ENCODE results near the gene KRT81. TPM values are rescaled to one million over a fixed set of nuclear protein-coding genes. Genes with fewer than 3 reads are reported as not detected.

The KRT81 gene
- total RNA-seq, 1 donor from 2014 or later, result not detected

DNA sequence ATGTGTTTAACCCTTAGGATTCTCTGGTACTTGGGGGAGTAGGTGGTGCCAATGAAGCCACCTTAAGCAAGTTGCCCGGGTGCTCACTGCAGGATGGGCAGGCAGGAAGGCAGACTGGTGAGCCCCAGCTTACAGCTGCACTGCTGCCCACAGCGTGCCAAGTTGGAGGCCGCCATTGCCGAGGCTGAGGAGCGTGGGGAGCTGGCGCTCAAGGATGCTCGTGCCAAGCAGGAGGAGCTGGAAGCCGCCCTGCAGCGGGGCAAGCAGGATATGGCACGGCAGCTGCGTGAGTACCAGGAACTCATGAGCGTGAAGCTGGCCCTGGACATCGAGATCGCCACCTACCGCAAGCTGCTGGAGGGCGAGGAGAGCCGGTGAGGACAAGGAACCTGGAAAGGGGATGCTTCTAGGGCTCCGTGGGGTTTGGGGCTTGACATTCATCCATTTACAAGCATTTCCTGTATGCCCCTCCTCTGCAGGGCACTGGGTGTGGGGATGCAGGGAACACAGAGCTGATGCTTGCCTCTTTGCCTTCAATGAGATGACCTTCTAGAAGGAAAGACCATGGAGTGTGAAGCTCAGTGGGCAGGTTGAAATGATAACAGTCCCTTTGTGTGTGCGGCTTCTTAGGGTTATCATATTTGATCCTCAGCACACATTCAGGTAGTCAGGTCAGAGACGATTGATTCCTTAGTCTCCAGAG lies 45.9 kb downstream of the KRT81 start:
- Histone ChIP-seq H3K4me1 (peaks cover 2% of the 10 kb centered on the region), H3K4me2 (no peak overlapping the region), H3K9ac (no peak overlapping the region), H3K27ac (no peak overlapping the region), H3K27me3 (peaks cover 22% of the 10 kb centered on the region), H3K36me3 (no peaks in the 10 kb centered on the region), H2AFZ (replicated peaks) (no peak overlapping the region), H3K79me2 (ENCODE audit: low read depth) (no peaks in the 10 kb centered on the region), H3F3A (ENCODE audit: low read depth) (no peaks in the 10 kb centered on the region), H4K20me1 (ENCODE audit: low read depth) (no peaks in the 10 kb centered on the region), H3K4me3 (no peak overlapping the region), H3K9me3 (ENCODE audit: low read depth) (no peaks in the 10 kb centered on the region)
- Mint-ChIP-seq H3K27ac (peak overlapping the region; percentile 79), H3K4me3 (no peak overlapping the region), H3K27me3 (ENCODE audit: insufficient read depth, low read depth) (peaks cover 14% of the 10 kb centered on the region), H3K9me3 (no peaks in the 10 kb centered on the region), H3K36me3 (no peaks in the 10 kb centered on the region), H3K4me1 (peaks cover 50% of the 10 kb centered on the region)
- no peak for DNase-seq (ENCODE audit: low spot score)
- TF ChIP-seq, protein P1, sequence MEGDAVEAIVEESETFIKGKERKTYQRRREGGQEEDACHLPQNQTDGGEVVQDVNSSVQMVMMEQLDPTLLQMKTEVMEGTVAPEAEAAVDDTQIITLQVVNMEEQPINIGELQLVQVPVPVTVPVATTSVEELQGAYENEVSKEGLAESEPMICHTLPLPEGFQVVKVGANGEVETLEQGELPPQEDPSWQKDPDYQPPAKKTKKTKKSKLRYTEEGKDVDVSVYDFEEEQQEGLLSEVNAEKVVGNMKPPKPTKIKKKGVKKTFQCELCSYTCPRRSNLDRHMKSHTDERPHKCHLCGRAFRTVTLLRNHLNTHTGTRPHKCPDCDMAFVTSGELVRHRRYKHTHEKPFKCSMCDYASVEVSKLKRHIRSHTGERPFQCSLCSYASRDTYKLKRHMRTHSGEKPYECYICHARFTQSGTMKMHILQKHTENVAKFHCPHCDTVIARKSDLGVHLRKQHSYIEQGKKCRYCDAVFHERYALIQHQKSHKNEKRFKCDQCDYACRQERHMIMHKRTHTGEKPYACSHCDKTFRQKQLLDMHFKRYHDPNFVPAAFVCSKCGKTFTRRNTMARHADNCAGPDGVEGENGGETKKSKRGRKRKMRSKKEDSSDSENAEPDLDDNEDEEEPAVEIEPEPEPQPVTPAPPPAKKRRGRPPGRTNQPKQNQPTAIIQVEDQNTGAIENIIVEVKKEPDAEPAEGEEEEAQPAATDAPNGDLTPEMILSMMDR (IDR thresholded peaks at IDR 0.05), result no peak
- no peak for TF ChIP-seq EZH2 (IDR thresholded peaks at IDR 0.05)
- no peak for TF ChIP-seq EZH2phosphoT487 (IDR thresholded peaks at IDR 0.05)

DNA sequence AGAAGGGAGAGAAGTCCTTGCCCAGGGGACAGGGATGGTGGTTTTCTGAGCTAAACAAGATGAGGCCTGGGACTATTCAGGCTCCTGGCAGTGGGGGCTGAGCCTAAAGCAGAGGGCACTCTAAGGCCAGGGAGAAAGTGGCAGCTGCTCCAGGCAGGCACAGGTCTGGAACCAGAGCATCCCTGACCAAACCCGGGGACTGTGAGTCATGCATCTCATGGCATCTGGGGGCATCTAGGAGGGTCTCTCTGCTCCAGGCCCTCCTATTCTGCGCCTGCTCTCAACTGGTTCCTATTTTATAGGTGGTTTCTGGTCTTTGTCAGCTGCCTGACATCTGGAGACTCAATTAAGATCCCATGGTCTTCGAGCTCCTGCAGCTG lies 46.7 kb downstream of the KRT81 start:
- Mint-ChIP-seq H3K27ac (no peak overlapping the region), H3K4me3 (no peak overlapping the region), H3K36me3 (no peaks in the 10 kb centered on the region), H3K9me3 (no peaks in the 10 kb centered on the region), H3K4me1 (peaks cover 44% of the 10 kb centered on the region), H3K27me3 (ENCODE audit: insufficient read depth, low read depth) (peaks cover 12% of the 10 kb centered on the region)
- Histone ChIP-seq H4K20me1 (ENCODE audit: low read depth) (no peaks in the 10 kb centered on the region), H3F3A (ENCODE audit: low read depth) (no peaks in the 10 kb centered on the region), H3K9me3 (ENCODE audit: low read depth) (no peaks in the 10 kb centered on the region), H3K9ac (no peak overlapping the region), H3K27ac (no peak overlapping the region), H3K36me3 (no peaks in the 10 kb centered on the region), H3K4me3 (no peak overlapping the region), H3K27me3 (peaks cover 14% of the 10 kb centered on the region), H3K4me2 (no peak overlapping the region), H3K79me2 (ENCODE audit: low read depth) (no peaks in the 10 kb centered on the region), H2AFZ (replicated peaks) (no peak overlapping the region), H3K4me1 (no peaks in the 10 kb centered on the region)
- DNase-seq (ENCODE audit: low spot score), result no peak
- no peak for TF ChIP-seq EZH2phosphoT487 (IDR thresholded peaks at IDR 0.05)
- TF ChIP-seq EZH2 (IDR thresholded peaks at IDR 0.05), result no peak
- TF ChIP-seq, protein P1 (IDR thresholded peaks at IDR 0.05), result no peak

DNA sequence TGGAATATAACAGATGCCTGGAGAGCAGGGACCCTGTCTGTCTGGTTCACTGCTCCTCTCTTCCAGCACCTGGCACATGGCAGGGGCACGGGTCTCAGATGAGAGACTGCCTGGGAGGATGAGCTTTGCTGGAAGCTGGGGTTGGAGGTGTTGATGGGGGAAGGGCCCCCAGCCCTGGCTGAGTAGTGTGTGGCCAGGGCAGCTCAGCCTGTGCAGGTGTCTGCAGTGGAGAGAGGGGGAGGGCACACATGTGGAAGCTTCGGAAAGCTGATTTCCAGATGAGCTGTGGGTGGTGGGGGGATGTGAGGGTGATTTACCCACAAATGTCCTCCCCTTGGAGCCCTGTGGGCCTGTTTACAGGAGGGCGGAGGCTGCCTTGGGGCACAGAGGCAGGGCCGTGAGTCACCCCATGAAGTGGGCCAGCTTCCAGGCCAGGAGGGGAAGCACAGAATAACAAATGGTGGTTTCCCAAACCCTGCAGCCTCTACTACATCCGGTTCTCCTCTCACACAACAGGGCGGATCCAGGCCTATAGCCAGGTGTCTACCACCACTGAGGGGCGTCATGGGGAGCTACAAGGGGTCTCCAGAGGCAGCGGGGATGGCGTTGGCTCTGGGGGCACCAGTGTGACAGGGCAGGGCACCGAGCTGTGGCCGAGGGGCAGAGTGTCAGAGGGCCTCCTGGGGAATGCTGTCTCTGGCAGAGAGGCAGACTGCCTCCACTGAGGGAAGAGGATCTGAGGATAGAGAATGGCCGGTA lies 47.3 kb downstream of the KRT81 start:
- no peaks in the 10 kb centered on the region for H3K36me3 ChIP-seq
- TF ChIP-seq EZH2 (IDR thresholded peaks at IDR 0.05), result no peak
- TF ChIP-seq, protein P1 (IDR thresholded peaks at IDR 0.05), result no peak
- TF ChIP-seq EZH2phosphoT487 (IDR thresholded peaks at IDR 0.05), result no peak
- no peaks in the 10 kb centered on the region for H3K4me1 ChIP-seq
- H3K27me3 ChIP-seq, result peaks cover 8% of the 10 kb centered on the region
- H2AFZ ChIP-seq (replicated peaks), result no peak overlapping the region
- no peak overlapping the region for H3K4me3 ChIP-seq
- no peaks in the 10 kb centered on the region for H3K79me2 ChIP-seq (ENCODE audit: low read depth)
- H3K4me2 ChIP-seq, result no peak overlapping the region
- no peak for DNase-seq (ENCODE audit: low spot score)
- no peaks in the 10 kb centered on the region for H4K20me1 ChIP-seq (ENCODE audit: low read depth)
- H3K9me3 Mint-ChIP-seq, result no peaks in the 10 kb centered on the region
- H3F3A ChIP-seq (ENCODE audit: low read depth), result no peaks in the 10 kb centered on the region
- no peak overlapping the region for H3K27ac Mint-ChIP-seq
- H3K9me3 ChIP-seq (ENCODE audit: low read depth), result no peaks in the 10 kb centered on the region
- H3K4me3 Mint-ChIP-seq, result no peak overlapping the region
- H3K4me1 Mint-ChIP-seq, result peaks cover 44% of the 10 kb centered on the region
- no peak overlapping the region for H3K27ac ChIP-seq
- no peak overlapping the region for H3K9ac ChIP-seq
- H3K36me3 Mint-ChIP-seq, result no peaks in the 10 kb centered on the region
- peaks cover 10% of the 10 kb centered on the region for H3K27me3 Mint-ChIP-seq (ENCODE audit: insufficient read depth, low read depth)

All from neural progenitor cell (in vitro differentiated cells).